Mesothelial cell of epicardium (in vitro differentiated cells): ENCODE measurements around the gene SLC2A6. TPM values are rescaled to one million over a fixed set of nuclear protein-coding genes. Genes with fewer than 3 reads are reported as not detected.
A peak's percentile ranks its signal among the peaks of the same experiment; 100 is the strongest.

Experiments
- DNase-seq, 2 experiments: peaks; one replicate each; pipeline ENCODE4 v3.0.0; 2021; ENCODE audit warnings: low spot score in 2 of 2; ENCODE audit not compliant: unreplicated experiment in 2 of 2
- H3K27ac Mint-ChIP-seq: 2 replicates; pipeline ENCODE4 v1.8.0; 2021; ENCODE audit warnings: mixed read lengths
- H3K27me3 Mint-ChIP-seq: 2 replicates; pipeline ENCODE4 v1.8.0; 2021; ENCODE audit warnings: low read depth, mixed read lengths
- H3K36me3 Mint-ChIP-seq: 2 replicates; pipeline ENCODE4 v1.8.0; 2021; ENCODE audit warnings: mixed read lengths
- H3K4me1 Mint-ChIP-seq: 2 replicates; pipeline ENCODE4 v1.8.0; 2021; ENCODE audit warnings: mixed read lengths
- H3K4me3 Mint-ChIP-seq: 2 replicates; pipeline ENCODE4 v1.8.0; 2021; ENCODE audit warnings: mild to moderate bottlenecking, moderate library complexity, mixed read lengths
- H3K9me3 Mint-ChIP-seq: 2 replicates; pipeline ENCODE4 v1.8.0; 2021; ENCODE audit warnings: mixed read lengths
- CTCF ChIP-seq: fragments of 200-600 bp; sonication (generic); IDR thresholded peaks from one replicate; pipeline ENCODE4 v1.5.0; 2021; ENCODE audit warnings: antibody characterized with exemption; ENCODE audit not compliant: unreplicated experiment
- total RNA-seq: library from RNA; stranded (reverse); gene quantifications from 3 replicates; pipeline ENCODE4 v1.2.1, GENCODE V29; 2021

Gene SLC2A6
- total RNA-seq, 1 donor from 2014 or later: 9.0 TPM

- H3K4me1 Mint-ChIP-seq: peaks cover 16% of the 10 kb centered on the region
- no peaks in the 10 kb centered on the region for H3K9me3 Mint-ChIP-seq
- peak overlapping the region; percentile 74 for H3K4me3 Mint-ChIP-seq
- H3K27ac Mint-ChIP-seq: peak overlapping the region; percentile 78
- no peak for TF ChIP-seq CTCF
- peaks cover 2% of the 10 kb centered on the region for H3K36me3 Mint-ChIP-seq
- H3K27me3 Mint-ChIP-seq: no peaks in the 10 kb centered on the region
- no peak for DNase-seq
Observed at GRCh38 chr9:133460405-133461175, 18.3 kb downstream of the SLC2A6 start.

GRCh38 chr9:133459476-133460404 lies 19.2 kb downstream of the SLC2A6 start, which contains the start of gene CACFD1:
TSS of gene CACFD1 (plus strand) at chr9:133459978. CDS start at chr9:133460067, 89 bp downstream.
- peak within 1 kb of the TSS; percentile 95 for H3K27ac Mint-ChIP-seq
- TF ChIP-seq CTCF: no peak
- H3K9me3 Mint-ChIP-seq: no peaks in the 10 kb centered on the region
- H3K36me3 Mint-ChIP-seq: no peaks in the 10 kb centered on the region
- H3K4me1 Mint-ChIP-seq: peaks cover 16% of the 10 kb centered on the region
- no peaks in the 10 kb centered on the region for H3K27me3 Mint-ChIP-seq
- peak; percentile 93 to 96 for DNase-seq
- H3K4me3 Mint-ChIP-seq: peak within 1 kb of the TSS; percentile 92

GRCh38 chr9:133458643-133459312 lies 20.1 kb downstream of the SLC2A6 start:
- DNase-seq: no peak
- no peaks in the 10 kb centered on the region for H3K9me3 Mint-ChIP-seq
- no peaks in the 10 kb centered on the region for H3K36me3 Mint-ChIP-seq
- H3K4me1 Mint-ChIP-seq: peaks cover 16% of the 10 kb centered on the region
- H3K27me3 Mint-ChIP-seq: no peaks in the 10 kb centered on the region
- no peak overlapping the region for H3K27ac Mint-ChIP-seq
- no peak for TF ChIP-seq CTCF
- peak overlapping the region; percentile 92 for H3K4me3 Mint-ChIP-seq

GRCh38 chr9:133457748-133458147 lies 21.2 kb downstream of the SLC2A6 start:
- no peak overlapping the region for H3K4me3 Mint-ChIP-seq
- H3K27ac Mint-ChIP-seq: no peak overlapping the region
- H3K4me1 Mint-ChIP-seq: peaks cover 16% of the 10 kb centered on the region
- H3K36me3 Mint-ChIP-seq: no peaks in the 10 kb centered on the region
- no peak for DNase-seq
- H3K27me3 Mint-ChIP-seq: no peaks in the 10 kb centered on the region
- no peak for TF ChIP-seq CTCF
- H3K9me3 Mint-ChIP-seq: no peaks in the 10 kb centered on the region

GRCh38 chr9:133457233-133457632 lies 21.7 kb downstream of the SLC2A6 start:
- TF ChIP-seq CTCF: no peak
- H3K27me3 Mint-ChIP-seq: no peaks in the 10 kb centered on the region
- no peaks in the 10 kb centered on the region for H3K9me3 Mint-ChIP-seq
- H3K4me3 Mint-ChIP-seq: no peak overlapping the region
- no peak overlapping the region for H3K27ac Mint-ChIP-seq
- H3K4me1 Mint-ChIP-seq: peaks cover 16% of the 10 kb centered on the region
- H3K36me3 Mint-ChIP-seq: no peaks in the 10 kb centered on the region
- no peak for DNase-seq
